Right lobe of liver (tissue), 4 donors: ENCODE measurements around the gene UGT1A3.

Experiments used
- CTCF ChIP-seq, 4 donors: fragments of 200-600 bp in 3 of 4; fragments of 450-650 bp in 1 of 4; IDR thresholded peaks; one replicate each; pipeline versions ENCODE4 v1.5.1 to v1.8.0; 2016 to 2022; ENCODE audit warnings: antibody characterized with exemption in 4 of 4, mild to moderate bottlenecking in 2 of 4
- POLR2A ChIP-seq: fragments of 450-650 bp; IDR thresholded peaks from one replicate; pipeline ENCODE4 v1.6.1; 2017; ENCODE audit warnings: antibody characterized with exemption, mild to moderate bottlenecking
- donor health status: DM: no; HTN: no; CAD: no.
- donor health status: DM: no; HTN: no; CAD: no.
- donor health status: DM: no; HTN: yes; CAD: no.

GRCh38 chr2:233772583-233772982 lies 43.7 kb downstream of the UGT1A3 start:
- TF ChIP-seq CTCF (IDR thresholded peaks at IDR 0.05) (no peak), POLR2A (no peak)
